GM12872 (cell line): Measurements from ENCODE around the gene CEMIP2.

Experiments
- TF ChIP-seq, protein P1 (sequence below): IDR thresholded peaks from 3 replicates; pipeline ENCODE4 v1.5.1; 2011; ENCODE audit warnings: low read depth, mild to moderate bottlenecking, low read length, moderate library complexity; ENCODE audit not compliant: insufficient read depth

Gene CEMIP2

DNA sequence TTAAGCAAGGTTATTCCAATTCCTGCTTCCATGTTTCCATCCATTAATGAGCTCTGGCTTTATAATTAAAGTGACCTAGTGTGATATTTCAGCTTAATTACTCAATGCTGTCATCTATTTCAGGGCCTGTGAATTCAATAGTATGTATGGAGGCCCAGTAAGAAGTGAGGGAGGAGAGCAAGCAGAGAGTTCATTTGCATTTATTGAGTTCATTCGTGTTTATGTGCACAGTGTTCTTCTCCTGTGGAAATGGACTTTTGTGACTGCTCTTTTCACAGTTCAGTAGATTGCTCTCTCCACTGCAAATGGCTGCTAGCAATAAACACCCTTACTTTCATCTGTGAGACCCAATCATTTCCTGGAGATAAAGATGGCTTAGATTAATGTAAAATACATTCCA, 130.9 kb downstream of the CEMIP2 start:
- TF ChIP-seq, protein P1, sequence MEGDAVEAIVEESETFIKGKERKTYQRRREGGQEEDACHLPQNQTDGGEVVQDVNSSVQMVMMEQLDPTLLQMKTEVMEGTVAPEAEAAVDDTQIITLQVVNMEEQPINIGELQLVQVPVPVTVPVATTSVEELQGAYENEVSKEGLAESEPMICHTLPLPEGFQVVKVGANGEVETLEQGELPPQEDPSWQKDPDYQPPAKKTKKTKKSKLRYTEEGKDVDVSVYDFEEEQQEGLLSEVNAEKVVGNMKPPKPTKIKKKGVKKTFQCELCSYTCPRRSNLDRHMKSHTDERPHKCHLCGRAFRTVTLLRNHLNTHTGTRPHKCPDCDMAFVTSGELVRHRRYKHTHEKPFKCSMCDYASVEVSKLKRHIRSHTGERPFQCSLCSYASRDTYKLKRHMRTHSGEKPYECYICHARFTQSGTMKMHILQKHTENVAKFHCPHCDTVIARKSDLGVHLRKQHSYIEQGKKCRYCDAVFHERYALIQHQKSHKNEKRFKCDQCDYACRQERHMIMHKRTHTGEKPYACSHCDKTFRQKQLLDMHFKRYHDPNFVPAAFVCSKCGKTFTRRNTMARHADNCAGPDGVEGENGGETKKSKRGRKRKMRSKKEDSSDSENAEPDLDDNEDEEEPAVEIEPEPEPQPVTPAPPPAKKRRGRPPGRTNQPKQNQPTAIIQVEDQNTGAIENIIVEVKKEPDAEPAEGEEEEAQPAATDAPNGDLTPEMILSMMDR: no peak

DNA sequence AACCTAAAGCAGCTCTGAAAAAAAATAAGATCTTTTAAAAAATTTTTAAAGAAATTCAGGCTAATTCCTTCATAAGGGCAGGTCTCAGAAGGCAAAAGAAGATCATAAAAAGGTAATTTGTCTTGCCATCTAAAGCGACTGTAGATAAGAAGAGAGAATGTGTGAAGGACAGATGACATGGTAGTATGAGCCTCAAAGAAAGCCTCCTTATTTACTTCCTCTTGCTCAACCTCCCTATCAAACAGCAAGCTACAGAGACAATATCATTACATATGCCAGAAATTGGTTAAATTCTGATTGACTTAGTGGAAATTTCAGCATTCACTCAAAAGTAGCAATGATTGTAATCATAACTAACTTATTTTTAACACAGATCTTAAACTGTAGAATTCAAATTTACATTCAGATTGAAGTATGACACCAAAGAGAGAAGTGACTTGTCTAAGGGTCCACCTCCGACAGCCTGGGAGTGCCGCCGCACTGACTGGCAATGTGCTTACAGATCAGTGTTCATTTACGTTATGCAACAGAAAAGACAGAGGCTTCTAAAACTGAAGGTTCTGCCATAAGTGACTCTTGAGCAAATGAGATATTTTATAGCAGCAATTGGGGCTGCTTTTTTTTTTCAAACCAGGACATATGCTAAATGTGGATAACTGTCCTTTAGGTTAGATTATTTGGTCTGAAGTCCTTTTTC, 132.0 kb downstream of the CEMIP2 start:
- TF ChIP-seq, protein P1: no peak

DNA sequence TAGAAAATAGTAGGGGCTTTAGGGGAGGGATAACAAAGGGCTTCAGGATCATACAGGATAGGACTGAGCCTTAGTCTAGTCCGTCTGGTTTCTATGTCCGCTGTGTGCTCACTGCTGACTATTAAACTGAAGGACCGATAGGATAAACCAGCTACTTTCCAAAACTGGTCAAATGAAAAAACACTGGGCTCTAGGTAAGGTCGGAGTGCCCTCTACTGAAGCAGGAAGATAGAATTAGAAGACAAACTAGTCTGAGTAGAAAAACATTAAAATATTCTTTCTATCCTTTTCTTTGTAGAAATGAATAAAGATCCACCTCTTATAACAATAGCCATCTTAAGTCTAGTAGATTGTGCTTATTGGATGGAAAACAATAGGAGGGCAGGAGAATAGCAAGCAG, 133.6 kb downstream of the CEMIP2 start:
- TF ChIP-seq, protein P1: no peak
